ENCODE data around the gene LDB1.

LDB1 gene, protein sequence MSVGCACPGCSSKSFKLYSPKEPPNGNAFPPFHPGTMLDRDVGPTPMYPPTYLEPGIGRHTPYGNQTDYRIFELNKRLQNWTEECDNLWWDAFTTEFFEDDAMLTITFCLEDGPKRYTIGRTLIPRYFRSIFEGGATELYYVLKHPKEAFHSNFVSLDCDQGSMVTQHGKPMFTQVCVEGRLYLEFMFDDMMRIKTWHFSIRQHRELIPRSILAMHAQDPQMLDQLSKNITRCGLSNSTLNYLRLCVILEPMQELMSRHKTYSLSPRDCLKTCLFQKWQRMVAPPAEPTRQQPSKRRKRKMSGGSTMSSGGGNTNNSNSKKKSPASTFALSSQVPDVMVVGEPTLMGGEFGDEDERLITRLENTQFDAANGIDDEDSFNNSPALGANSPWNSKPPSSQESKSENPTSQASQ

DNA sequence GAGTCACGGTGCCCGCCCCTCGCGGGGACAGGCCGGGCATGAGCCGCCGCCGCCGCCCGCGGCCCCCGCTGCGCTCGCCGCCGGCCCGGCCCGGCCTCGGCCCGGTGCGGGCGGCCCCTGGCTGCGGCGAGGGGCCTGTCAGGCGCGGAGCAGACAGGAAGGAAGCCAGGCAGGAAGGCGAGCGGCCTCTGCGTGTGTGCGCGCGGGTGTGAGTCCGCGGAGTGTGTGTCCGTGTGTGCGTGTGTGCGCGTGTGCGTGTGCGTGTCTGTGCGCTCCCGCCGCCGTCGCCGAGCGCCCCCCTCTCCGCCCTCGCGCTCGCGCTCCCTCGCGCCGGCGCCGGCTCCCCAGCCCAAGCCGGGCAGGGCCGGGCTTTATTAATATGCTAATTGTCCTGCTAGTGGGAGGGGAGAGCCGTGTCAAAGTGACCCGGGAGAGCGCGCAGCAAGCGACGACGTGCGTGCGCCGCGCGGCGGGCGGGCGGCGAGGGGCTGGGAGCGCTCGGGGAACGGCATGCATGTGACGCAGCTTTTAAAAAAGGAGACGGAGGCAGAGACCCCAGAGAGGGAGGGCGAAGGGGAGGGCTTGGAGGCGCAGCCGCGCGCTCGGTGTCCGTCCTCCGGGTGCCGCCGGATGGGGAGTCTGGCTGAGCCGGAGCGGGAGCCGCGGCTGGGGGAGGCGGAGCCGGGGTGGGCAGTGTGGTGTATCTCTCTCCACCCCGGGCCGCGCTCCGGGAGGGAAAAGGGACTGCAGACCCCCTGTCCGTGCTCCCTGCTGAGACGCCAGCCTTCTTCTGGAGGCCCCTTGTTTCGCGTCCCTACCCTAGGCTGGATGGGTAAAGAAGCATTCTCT is at the start of gene LDB1:
Gene LDB1, minus strand, starts transcription at position 227 of the 849 bp plus-strand sequence. CDS start 258 bp downstream, outside the sequence.
- Mint-ChIP-seq H3K36me3 (no peaks in the 10 kb centered on the region), H3K4me1 (peaks cover 53% of the 10 kb centered on the region), H3K9me3 (no peaks in the 10 kb centered on the region), H3K4me3 (peak within 1 kb of the TSS; percentile 80), H3K27me3 (no peaks in the 10 kb centered on the region), H3K27ac (peak within 1 kb of the TSS; percentile 94)
- DNase-seq = peak; percentile 80
- CTCF ChIA-PET = no interaction called here

GRCh38 chr10:102167861-102168260 is 47.7 kb upstream of the LDB1 start:
- H3K27ac Mint-ChIP-seq = no peak overlapping the region
- peaks cover 26% of the 10 kb centered on the region for H3K4me1 Mint-ChIP-seq
- CTCF ChIA-PET = interaction anchor here (0.9 to 9.4 kb wide), 5 partner anchors 59 to 311 kb away, joined by 3 to 125 read pairs (median 4); no protein-coding TSS in a partner anchor
- peaks cover 13% of the 10 kb centered on the region for H3K36me3 Mint-ChIP-seq
- H3K27me3 Mint-ChIP-seq = peaks cover 4% of the 10 kb centered on the region
- H3K4me3 Mint-ChIP-seq = no peak overlapping the region
- DNase-seq = no peak
- no peaks in the 10 kb centered on the region for H3K9me3 Mint-ChIP-seq

DNA sequence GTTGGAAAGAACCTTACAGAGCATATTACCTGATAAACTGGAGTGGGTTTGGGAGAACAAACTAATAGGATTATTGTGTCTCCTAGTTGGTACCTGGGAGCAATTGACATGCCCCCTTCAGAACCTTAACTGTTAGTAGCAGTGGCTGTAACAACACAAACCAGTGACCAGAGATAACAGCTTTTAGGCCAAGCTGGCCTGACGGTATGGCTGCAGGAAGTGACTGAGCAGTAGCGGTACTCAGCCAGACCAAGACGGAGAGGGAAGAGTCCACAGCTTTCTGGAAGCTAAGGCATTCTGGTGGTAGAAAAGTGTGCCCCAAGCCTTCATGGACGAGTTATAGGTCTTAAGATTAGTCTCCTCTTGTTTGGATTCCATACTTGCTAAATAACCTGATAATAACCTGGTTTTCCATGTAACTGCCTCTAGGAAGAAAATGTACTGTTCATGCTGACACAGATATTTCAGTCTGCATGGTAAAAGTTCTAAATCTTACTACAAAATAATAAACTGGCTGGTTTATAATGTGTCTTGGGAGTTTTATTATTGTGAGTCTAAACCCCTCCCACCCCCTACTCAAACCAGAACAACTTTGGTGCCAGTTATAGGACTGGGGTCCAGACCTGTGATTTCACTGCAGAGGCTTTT is 43.3 kb upstream of the LDB1 start:
- H3K36me3 Mint-ChIP-seq = peaks cover 47% of the 10 kb centered on the region
- H3K4me3 Mint-ChIP-seq = no peak overlapping the region
- peak overlapping the region; percentile 28 for H3K27ac Mint-ChIP-seq
- CTCF ChIA-PET = interaction anchor here (1.1 kb wide), 1 partner anchor 66 kb away, joined by 4 read pairs; no protein-coding TSS in a partner anchor
- DNase-seq = no peak
- peaks cover 18% of the 10 kb centered on the region for H3K4me1 Mint-ChIP-seq
- H3K9me3 Mint-ChIP-seq = no peaks in the 10 kb centered on the region
- H3K27me3 Mint-ChIP-seq = no peaks in the 10 kb centered on the region

DNA sequence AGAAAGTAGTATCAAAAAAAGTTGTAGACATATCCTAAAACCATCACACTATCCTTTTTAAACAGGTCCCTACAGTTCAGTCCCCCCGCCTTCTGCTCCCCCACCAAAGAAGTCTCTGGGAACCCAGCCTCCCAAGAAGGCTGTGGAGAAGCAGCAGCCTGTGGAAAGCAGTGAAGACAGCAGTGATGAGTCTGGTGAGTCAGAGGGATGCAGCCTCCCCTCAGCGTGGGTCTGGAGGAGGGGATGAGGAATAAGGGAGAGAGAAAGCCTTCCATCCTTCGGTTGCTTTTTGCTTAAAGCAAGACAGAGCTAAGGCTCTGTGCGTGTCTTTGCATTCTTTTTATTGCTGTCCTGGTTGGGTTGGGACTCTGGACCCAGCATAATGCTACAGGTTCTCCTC is 39.7 kb upstream of the LDB1 start:
- H3K9me3 Mint-ChIP-seq = no peaks in the 10 kb centered on the region
- no peaks in the 10 kb centered on the region for H3K27me3 Mint-ChIP-seq
- CTCF ChIA-PET = interaction anchor here (1.7 to 3.8 kb wide), 2 partner anchors 10 to 263 kb away, joined by 3 to 25 read pairs; no protein-coding TSS in a partner anchor
- no peak for DNase-seq
- H3K4me1 Mint-ChIP-seq = peaks cover 34% of the 10 kb centered on the region
- no peak overlapping the region for H3K27ac Mint-ChIP-seq
- H3K36me3 Mint-ChIP-seq = peaks cover 71% of the 10 kb centered on the region
- no peak overlapping the region for H3K4me3 Mint-ChIP-seq

- Mint-ChIP-seq H3K27me3 (no peaks in the 10 kb centered on the region), H3K27ac (no peak overlapping the region), H3K4me1 (peaks cover 37% of the 10 kb centered on the region), H3K4me3 (no peak overlapping the region), H3K36me3 (peaks cover 70% of the 10 kb centered on the region), H3K9me3 (no peaks in the 10 kb centered on the region)
- DNase-seq = no peak
- CTCF ChIA-PET = interaction anchor here (1.7 to 3.8 kb wide), 2 partner anchors 11 to 264 kb away, joined by 3 to 25 read pairs; no protein-coding TSS in a partner anchor
These were observed 39.0 kb upstream of the LDB1 start for GRCh38 chr10:102159051-102159597.

DNA sequence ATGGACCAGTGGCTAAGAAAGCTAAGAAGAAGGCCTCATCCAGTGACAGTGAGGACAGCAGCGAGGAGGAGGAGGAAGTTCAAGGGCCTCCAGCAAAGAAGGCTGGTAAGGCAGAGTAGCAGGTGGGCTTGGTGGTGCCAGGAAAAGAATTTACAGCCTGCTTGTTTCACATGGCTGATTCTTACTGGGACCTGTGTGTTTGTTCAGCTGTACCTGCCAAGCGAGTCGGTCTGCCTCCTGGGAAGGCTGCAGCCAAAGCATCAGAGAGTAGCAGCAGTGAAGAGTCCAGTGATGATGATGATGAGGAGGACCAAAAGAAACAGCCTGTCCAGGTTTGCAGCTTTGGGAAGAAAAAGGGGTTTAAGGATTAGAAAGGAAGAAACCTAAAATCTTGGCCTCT is 37.1 kb upstream of the LDB1 start:
- Mint-ChIP-seq H3K27ac (peak overlapping the region; percentile 6), H3K4me3 (no peak overlapping the region)

GRCh38 chr10:102154466-102155116 is 34.4 kb upstream of the LDB1 start:
- Mint-ChIP-seq H3K9me3 (no peaks in the 10 kb centered on the region), H3K27me3 (no peaks in the 10 kb centered on the region), H3K27ac (peak overlapping the region; percentile 49), H3K36me3 (peaks cover 56% of the 10 kb centered on the region), H3K4me3 (peak overlapping the region; percentile 49), H3K4me1 (peaks cover 65% of the 10 kb centered on the region)
- CTCF ChIA-PET = interaction anchor here (0.9 to 4.4 kb wide), 4 partner anchors 15 to 77 kb away, joined by 3 to 20 read pairs (median 5); partner anchors contain the start of gene PPRC1
- no peak for DNase-seq

More for the DNA sequence above, 37.1 kb upstream of the LDB1 start:
- DNase-seq = no peak
- H3K27me3 Mint-ChIP-seq = no peaks in the 10 kb centered on the region
- peaks cover 50% of the 10 kb centered on the region for H3K4me1 Mint-ChIP-seq
- CTCF ChIA-PET = interaction anchor here (1.2 to 1.5 kb wide), 2 partner anchors 32 to 73 kb away, joined by 3 to 5 read pairs; no protein-coding TSS in a partner anchor
- H3K9me3 Mint-ChIP-seq = no peaks in the 10 kb centered on the region
- H3K36me3 Mint-ChIP-seq = peaks cover 71% of the 10 kb centered on the region

- H3K4me3 Mint-ChIP-seq = peak overlapping the region; percentile 98
- peaks cover 59% of the 10 kb centered on the region for H3K4me1 Mint-ChIP-seq
- DNase-seq = no peak
- H3K36me3 Mint-ChIP-seq = peaks cover 56% of the 10 kb centered on the region
- CTCF ChIA-PET = interaction anchor here (2.3 to 4.4 kb wide), 2 partner anchors 16 to 21 kb away, joined by 5 to 20 read pairs; partner anchors contain the start of gene PPRC1
- no peaks in the 10 kb centered on the region for H3K9me3 Mint-ChIP-seq
- H3K27ac Mint-ChIP-seq = peak overlapping the region; percentile 98
- no peaks in the 10 kb centered on the region for H3K27me3 Mint-ChIP-seq
These were observed 33.0 kb upstream of the LDB1 start for GRCh38 chr10:102153093-102153620.

DNA sequence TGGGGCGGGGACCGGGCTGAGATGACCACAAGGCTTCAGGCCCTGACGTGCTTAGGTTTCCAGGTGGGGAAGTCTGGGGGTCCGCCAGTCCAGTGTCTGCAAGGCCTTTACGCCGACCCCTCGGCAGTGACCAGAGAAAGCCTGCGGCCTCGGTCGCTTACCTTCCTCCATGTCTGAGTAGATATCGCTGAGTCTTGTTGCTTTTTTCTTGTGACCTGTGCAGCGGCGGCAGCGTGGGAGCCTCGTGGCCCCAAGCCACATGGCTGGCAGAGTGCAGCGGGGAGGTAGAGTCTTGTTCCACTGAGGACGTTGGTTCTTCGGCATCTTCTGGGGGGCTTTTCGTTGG is 32.4 kb upstream of the LDB1 start:
- CTCF ChIA-PET = interaction anchor here (1.4 to 4.4 kb wide), 3 partner anchors 17 to 93 kb away, joined by 3 to 20 read pairs (median 5); partner anchors contain the start of genes GBF1 and PPRC1
- no peak for DNase-seq
- Mint-ChIP-seq H3K27ac (peak overlapping the region; percentile 98), H3K27me3 (no peaks in the 10 kb centered on the region), H3K4me3 (peak overlapping the region; percentile 98), H3K36me3 (peaks cover 58% of the 10 kb centered on the region), H3K9me3 (no peaks in the 10 kb centered on the region), H3K4me1 (peaks cover 54% of the 10 kb centered on the region)

DNA sequence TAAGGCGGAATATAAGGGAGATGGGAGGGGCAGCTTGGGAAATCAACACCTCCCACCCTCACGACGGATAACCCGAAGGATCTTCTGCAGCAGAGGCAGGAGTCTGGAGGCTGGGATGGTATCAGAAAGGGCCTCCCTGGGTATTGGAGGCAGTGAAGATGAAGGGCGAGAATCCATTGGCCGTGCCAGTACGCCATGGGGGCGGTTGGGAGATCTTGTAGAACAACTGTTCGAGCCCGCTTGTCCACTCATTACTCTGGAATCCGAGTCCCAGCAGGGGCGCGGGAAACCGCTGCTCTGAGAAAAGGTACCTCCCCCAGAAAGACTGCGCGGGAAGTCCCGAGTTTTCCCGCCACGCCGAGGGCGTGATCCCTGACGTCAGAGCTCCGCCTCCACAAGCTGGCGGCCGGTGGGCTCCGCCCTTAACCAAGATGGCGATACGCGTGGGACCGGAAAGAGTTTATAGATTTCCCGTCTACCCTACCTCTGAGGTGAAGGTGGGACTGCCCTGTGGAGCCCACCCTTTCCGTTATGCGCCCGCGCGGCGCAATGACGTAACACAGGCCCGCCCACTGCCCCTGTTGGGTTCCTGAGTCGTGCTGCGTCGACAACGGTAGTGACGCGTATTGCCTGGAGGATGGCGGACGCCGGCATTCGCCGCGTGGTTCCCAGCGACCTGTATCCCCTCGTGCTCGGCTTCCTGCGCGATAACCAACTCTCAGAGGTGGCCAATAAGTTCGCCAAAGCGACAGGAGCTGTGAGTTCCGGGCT is 31.8 kb upstream of the LDB1 start, which contains the start of gene NOLC1:
Gene NOLC1, plus strand, starts transcription at position 616 of the 771 bp plus-strand sequence. Its CDS starts 22 bp downstream, at position 638.
- Mint-ChIP-seq H3K4me3 (peak within 1 kb of the TSS; percentile 98), H3K4me1 (peaks cover 49% of the 10 kb centered on the region), H3K27me3 (no peaks in the 10 kb centered on the region), H3K9me3 (no peaks in the 10 kb centered on the region), H3K27ac (peak within 1 kb of the TSS; percentile 98), H3K36me3 (peaks cover 56% of the 10 kb centered on the region)
- CTCF ChIA-PET = interaction anchor here (1.4 to 4.4 kb wide), 2 partner anchors 20 to 93 kb away, joined by 3 to 20 read pairs; partner anchors contain the start of genes GBF1 and PPRC1
- DNase-seq = peak; percentile 100

GRCh38 chr10:102150970-102151773 is 31.0 kb upstream of the LDB1 start:
- Mint-ChIP-seq H3K9me3 (no peaks in the 10 kb centered on the region), H3K27me3 (no peaks in the 10 kb centered on the region), H3K27ac (peak overlapping the region; percentile 98), H3K4me1 (peaks cover 43% of the 10 kb centered on the region), H3K36me3 (peaks cover 51% of the 10 kb centered on the region), H3K4me3 (peak overlapping the region; percentile 98)
- CTCF ChIA-PET = interaction anchor here (0.8 to 4.4 kb wide), 3 partner anchors 19 to 141 kb away, joined by 3 to 20 read pairs (median 3); partner anchors contain the start of genes GBF1 and PPRC1
- no peak for DNase-seq
